ENCODE data around the gene ATP6AP2. TPM values are rescaled to one million over a fixed set of nuclear protein-coding genes. Genes with fewer than 3 reads are reported as not detected.
"Not testable (repeated sequence)": the region's sequence is repeated elsewhere in the genome, so short reads cannot be mapped to it uniquely, and the experiment has no call there.

ATP6AP2 gene
- total and polyA plus RNA-seq, 8 donors, result 118 to 145 (median 129) TPM

DNA sequence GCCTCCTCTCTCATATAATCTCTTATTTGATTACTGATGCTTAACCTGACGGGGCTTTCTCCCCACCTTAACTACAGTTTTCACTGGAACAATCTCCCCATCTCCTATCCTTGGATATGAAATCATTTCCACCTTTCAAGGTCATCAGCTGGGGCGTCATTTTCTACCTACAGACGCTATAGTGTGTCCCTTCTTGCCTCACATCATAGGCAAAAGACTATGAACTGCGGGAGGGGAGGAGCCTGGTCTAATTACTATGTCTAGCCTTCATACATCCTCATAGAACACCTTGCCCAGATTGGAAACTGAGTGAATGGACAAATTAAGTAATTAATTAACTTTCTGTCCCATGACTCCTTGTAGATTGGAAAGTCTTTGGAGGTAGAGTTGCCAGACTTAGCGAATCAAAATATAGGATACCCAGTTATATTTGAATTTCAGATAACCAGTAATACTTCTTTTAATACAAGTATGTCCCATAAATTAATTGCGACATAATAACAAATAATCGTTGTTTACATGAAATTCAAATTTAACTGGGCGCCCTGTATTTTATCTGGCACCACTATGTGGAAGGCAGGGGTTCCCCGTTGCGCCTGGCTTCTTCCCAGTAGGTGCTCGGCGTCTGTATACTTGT, 752 bp upstream of the ATP6AP2 start:
- intact Hi-C loops (cut with DNase I), result no loop called here
- TF ChIP-seq, protein P1, sequence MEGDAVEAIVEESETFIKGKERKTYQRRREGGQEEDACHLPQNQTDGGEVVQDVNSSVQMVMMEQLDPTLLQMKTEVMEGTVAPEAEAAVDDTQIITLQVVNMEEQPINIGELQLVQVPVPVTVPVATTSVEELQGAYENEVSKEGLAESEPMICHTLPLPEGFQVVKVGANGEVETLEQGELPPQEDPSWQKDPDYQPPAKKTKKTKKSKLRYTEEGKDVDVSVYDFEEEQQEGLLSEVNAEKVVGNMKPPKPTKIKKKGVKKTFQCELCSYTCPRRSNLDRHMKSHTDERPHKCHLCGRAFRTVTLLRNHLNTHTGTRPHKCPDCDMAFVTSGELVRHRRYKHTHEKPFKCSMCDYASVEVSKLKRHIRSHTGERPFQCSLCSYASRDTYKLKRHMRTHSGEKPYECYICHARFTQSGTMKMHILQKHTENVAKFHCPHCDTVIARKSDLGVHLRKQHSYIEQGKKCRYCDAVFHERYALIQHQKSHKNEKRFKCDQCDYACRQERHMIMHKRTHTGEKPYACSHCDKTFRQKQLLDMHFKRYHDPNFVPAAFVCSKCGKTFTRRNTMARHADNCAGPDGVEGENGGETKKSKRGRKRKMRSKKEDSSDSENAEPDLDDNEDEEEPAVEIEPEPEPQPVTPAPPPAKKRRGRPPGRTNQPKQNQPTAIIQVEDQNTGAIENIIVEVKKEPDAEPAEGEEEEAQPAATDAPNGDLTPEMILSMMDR (IDR thresholded peaks at IDR 0.05), result no peak
- Histone ChIP-seq H3K9me3 (no peaks in the 10 kb centered on the region), H3K27me3 (peaks cover 0 to 13% of the 10 kb centered on the region in 2 donors), H3K36me3 (no peaks in the 10 kb centered on the region), H3K4me1 (peaks cover 0 to 24% of the 10 kb centered on the region in 2 donors), H3K27ac (peak overlapping the region; percentile 58 to 93), H3K4me3 (peak overlapping the region; percentile 51 to 64)
- ATAC-seq, result peak; percentile 66
- no peak for DNase-seq

DNA sequence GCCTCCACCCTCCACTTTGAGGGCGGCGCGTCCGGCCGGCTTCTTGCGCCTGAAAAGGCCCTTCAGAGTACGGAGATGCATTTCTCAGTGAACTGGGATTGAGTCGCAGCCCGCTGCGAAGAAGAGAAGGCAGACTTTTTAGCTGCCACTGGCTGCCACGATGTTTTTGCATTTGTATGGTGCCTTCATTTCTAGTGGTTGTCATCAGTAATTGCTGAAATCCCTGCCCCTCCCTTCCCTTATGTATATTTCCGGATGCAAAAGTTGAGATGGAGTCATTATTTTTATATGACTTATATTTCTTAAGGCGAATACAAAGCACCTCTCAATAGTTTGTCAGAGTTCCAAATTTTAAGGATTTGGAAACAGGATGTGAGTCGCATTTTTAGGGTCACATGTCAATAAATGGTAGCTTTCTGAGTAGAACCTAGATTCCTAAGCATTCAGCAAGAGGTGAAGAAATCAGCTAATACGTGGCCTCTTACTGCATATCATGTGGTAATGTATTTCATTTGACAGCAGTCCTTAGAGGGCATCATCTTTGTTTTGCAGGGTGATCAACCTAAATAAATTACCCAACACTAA, 658 bp downstream of the ATP6AP2 start:
- intact Hi-C loops (cut with DNase I), result no loop called here
- Histone ChIP-seq H3K9me3 (no peaks in the 10 kb centered on the region), H3K4me3 (peak overlapping the region; percentile 51 to 64), H3K27ac (peak overlapping the region; percentile 81 to 93), H3K36me3 (no peaks in the 10 kb centered on the region), H3K4me1 (peaks cover 0 to 24% of the 10 kb centered on the region in 2 donors), H3K27me3 (peaks cover 0 to 13% of the 10 kb centered on the region in 2 donors)
- DNase-seq (peak in 1 of 4 donors; percentile 7), ATAC-seq (no peak)
- TF ChIP-seq, protein P1 (IDR thresholded peaks at IDR 0.05), result no peak

DNA sequence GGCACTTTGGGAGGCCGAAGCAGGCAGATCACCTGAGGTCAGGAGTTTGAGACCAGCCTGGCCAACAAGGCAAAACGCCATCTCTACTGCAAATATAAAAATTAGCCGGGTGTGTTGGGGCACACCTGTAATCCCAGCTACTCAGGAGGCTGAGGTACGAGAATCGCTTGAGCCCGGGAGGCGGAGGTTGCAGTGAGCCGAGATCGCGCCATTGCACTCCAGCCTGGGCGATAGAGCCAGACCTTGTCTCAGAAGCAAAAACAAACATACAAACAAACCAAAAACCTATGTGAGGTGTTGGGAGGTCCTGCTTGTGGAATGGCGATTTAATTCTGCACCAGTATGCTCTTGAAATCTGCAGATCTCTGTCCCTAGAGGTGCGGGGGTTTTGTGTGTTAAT, 1.4 kb downstream of the ATP6AP2 start:
- peaks cover 0 to 24% of the 10 kb centered on the region in 2 donors for H3K4me1 ChIP-seq
- peak overlapping the region in 1 of 2 donors; percentile 64 for H3K4me3 ChIP-seq
- ATAC-seq; DNase-seq; H3K36me3 ChIP-seq; H3K27ac ChIP-seq; intact Hi-C loops (cut with DNase I); H3K9me3 ChIP-seq: not testable (repeated sequence)
- peaks cover 0 to 13% of the 10 kb centered on the region in 2 donors for H3K27me3 ChIP-seq

DNA sequence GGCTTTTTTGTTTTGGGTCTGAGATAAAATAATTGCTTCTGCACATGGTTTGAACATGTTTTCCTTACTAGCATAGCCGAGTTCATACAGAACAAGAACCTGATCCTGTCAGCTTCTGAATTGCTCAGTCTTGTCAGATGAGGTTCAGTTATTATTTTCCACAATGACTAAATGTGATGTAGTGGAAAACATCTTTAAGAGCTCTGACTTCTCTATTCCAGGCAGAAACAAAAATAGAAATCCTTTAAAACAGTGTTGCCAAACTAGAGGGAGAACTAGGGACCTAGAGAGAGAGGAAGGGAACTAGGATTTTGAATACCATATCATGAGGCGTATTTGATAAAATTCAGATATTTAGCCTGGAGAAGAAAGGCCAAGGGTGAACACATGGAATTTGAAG, 2.0 kb downstream of the ATP6AP2 start:
- TF ChIP-seq, protein P1 (IDR thresholded peaks at IDR 0.05), result no peak
- DNase-seq (no peak), ATAC-seq (no peak)
- no peak overlapping the region for H3K4me3 ChIP-seq
- no peaks in the 10 kb centered on the region for H3K36me3 ChIP-seq
- no peak overlapping the region for H3K27ac ChIP-seq
- H3K9me3 ChIP-seq, result no peaks in the 10 kb centered on the region
- intact Hi-C loops (cut with DNase I), result no loop called here
- H3K4me1 ChIP-seq, result peaks cover 0 to 23% of the 10 kb centered on the region in 2 donors
- peaks cover 0 to 13% of the 10 kb centered on the region in 2 donors for H3K27me3 ChIP-seq

DNA sequence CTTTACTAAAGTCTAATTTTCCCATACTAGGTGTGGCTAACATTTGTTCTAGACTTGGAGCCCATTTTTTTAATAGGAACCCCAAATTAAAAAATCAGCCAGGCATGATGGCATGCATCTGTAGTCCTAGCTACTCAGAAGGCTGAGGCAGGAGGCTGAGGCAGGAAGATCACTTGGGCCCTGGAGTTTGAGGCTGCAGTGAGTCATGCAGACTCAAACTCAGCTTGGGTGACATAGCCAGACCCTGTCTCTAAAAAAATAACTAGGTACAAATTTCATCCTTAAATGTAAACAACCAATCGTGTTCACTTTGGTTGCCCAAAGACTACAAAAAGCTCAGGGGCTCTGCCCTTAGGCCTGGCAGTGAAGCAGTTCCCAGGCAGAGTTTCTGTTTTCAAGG, 6.9 kb downstream of the ATP6AP2 start:
- H3K27me3 ChIP-seq, result peaks cover 0 to 17% of the 10 kb centered on the region in 2 donors
- H3K4me3 ChIP-seq; ATAC-seq; intact Hi-C loops (cut with DNase I); H3K9me3 ChIP-seq; H3K27ac ChIP-seq; DNase-seq; H3K4me1 ChIP-seq: not testable (repeated sequence)
- peaks cover 0 to 24% of the 10 kb centered on the region in 2 donors for H3K36me3 ChIP-seq

DNA sequence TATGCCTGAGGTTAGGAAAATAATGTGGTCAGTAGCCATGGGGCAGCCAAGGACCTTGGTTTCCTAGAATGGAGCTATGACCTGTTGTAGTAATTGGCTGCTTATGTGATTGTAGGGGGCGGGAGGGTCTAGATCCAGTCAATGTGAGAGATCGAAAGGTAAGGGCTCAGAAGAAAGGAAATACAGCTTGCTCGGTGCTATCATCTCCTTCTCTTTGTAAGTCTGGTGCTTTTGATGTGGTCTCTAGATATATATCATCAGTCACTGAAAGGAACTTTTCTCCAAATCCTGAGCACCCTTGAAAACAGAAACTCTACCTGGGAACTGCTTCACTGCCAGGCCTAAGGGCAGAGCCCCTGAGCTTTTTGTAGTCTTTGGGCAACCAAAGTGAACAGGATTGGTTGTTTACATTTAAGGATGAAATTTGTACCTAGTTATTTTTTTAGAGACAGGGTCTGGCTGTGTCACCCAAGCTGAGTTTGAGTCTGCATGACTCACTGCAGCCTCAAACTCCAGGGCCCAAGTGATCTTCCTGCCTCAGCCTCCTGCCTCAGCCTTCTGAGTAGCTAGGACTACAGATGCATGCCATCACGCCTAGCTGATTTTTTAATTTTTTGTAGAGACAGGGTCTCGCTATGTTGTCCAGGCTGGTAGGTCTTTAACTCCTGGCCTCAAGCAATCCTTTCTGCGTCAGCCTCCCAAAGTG, 9.0 kb downstream of the ATP6AP2 start:
- Histone ChIP-seq H3K36me3 (peaks cover 0 to 35% of the 10 kb centered on the region in 2 donors), H3K27me3 (peaks cover 0 to 11% of the 10 kb centered on the region in 2 donors)
- intact Hi-C loops (cut with DNase I); H3K9me3 ChIP-seq; DNase-seq; H3K27ac ChIP-seq; H3K4me1 ChIP-seq; H3K4me3 ChIP-seq; ATAC-seq: not testable (repeated sequence)
